ENCODE measurements around the gene TIMM8A. TPM values are rescaled to one million over a fixed set of nuclear protein-coding genes. Genes with fewer than 3 reads are reported as not detected.
"Not testable (repeated sequence)": the region's sequence is repeated elsewhere in the genome, so short reads cannot be mapped to it uniquely, and the experiment has no call there.

TIMM8A gene
- polyA plus RNA-seq, 5 donors = 11.3 to 15.6 (median 14.9) TPM

GRCh38 chrX:101362757-101363156, 14.2 kb upstream of the TIMM8A start:
- no peak for DNase-seq

- DNase-seq = no peak
Measured at GRCh38 chrX:101362116-101362515, 13.6 kb upstream of the TIMM8A start.

GRCh38 chrX:101360390-101360789, 11.8 kb upstream of the TIMM8A start:
- DNase-seq = no peak

- no peak for DNase-seq
Measured at GRCh38 chrX:101359966-101360365, 11.4 kb upstream of the TIMM8A start.

- no peak for DNase-seq
Measured at GRCh38 chrX:101357166-101357795, 8.7 kb upstream of the TIMM8A start.

GRCh38 chrX:101349193-101349562, 636 bp upstream of the TIMM8A start:
- DNase-seq = no peak

GRCh38 chrX:101347859-101348451, 587 bp downstream of the TIMM8A start:
- no peak for DNase-seq

GRCh38 chrX:101337776-101338271, 10.7 kb downstream of the TIMM8A start:
- DNase-seq = no peak

- not testable (repeated sequence) for DNase-seq
Measured at GRCh38 chrX:101334310-101334709, 14.2 kb downstream of the TIMM8A start.

- DNase-seq = not testable (repeated sequence)
Measured at GRCh38 chrX:101326600-101326999, 21.9 kb downstream of the TIMM8A start.

GRCh38 chrX:101303790-101304189, 44.8 kb downstream of the TIMM8A start:
- DNase-seq = no peak

Other genes starting within 250 kb of the TIMM8A start
- gene DRP2, start 129.0 kb downstream of the TIMM8A start, polyA plus RNA-seq (ENCODE audit: insufficient read depth in 1 of 5, insufficient read length in 5 of 5, low replicate concordance in 1 of 5) = 1 to 10 TPM; 1.4 to 2.1 (median 1.9) TPM
- gene TAF7L, start 57.4 kb downstream of the TIMM8A start, polyA plus RNA-seq (ENCODE audit: insufficient read depth in 1 of 5, insufficient read length in 5 of 5, low replicate concordance in 1 of 5) = under 1 TPM; 0.27 to 0.55 (median 0.37) TPM
- 1 to 10 TPM; 3.7 to 6.0 (median 4.2) TPM for gene BTK, start 37.4 kb upstream of the TIMM8A start, polyA plus RNA-seq (ENCODE audit: insufficient read depth in 1 of 5, insufficient read length in 5 of 5, low replicate concordance in 1 of 5)
- gene RPL36A, start 42.3 kb upstream of the TIMM8A start, polyA plus RNA-seq (ENCODE audit: insufficient read depth in 1 of 5, insufficient read length in 5 of 5, low replicate concordance in 1 of 5) = 1,000 to 10,000 TPM; 1,178 to 1,967 (median 1,327) TPM
- gene GLA, start 59.2 kb upstream of the TIMM8A start, polyA plus RNA-seq (ENCODE audit: insufficient read depth in 1 of 5, insufficient read length in 5 of 5, low replicate concordance in 1 of 5) = 10 to 100 TPM; 23.9 to 31.4 (median 27.5) TPM
- 100 to 1,000 TPM in 2 of 5 donors, 10 to 100 TPM in 3; 84.0 to 111 (median 98.1) TPM for gene HNRNPH2, start 59.5 kb upstream of the TIMM8A start, polyA plus RNA-seq (ENCODE audit: insufficient read depth in 1 of 5, insufficient read length in 5 of 5, low replicate concordance in 1 of 5)
- gene ARMCX4, start 136.7 kb upstream of the TIMM8A start, polyA plus RNA-seq (ENCODE audit: insufficient read depth in 1 of 5, insufficient read length in 5 of 5, low replicate concordance in 1 of 5) = 10 to 100 TPM; 24.6 to 34.8 (median 29.8) TPM
- 10 to 100 TPM; 54.1 to 68.0 (median 55.1) TPM for gene ARMCX1, start 201.8 kb upstream of the TIMM8A start, polyA plus RNA-seq (ENCODE audit: insufficient read depth in 1 of 5, insufficient read length in 5 of 5, low replicate concordance in 1 of 5)